Daoy (cell line): ENCODE data around the gene PRDX1. TPM values are rescaled to one million over a fixed set of nuclear protein-coding genes. Genes with fewer than 3 reads are reported as not detected.

Experiments
- DNase-seq: peaks from one replicate; pipeline ENCODE4 v3.0.0-alpha.2; 2015; ENCODE audit warnings: low read depth
- total RNA-seq: library from RNA; depleted of rRNA; stranded (reverse); fragments of >200 nt; shearing (Covaris generic); gene quantifications from 2 replicates; pipeline ENCODE4 v1.2.3, GENCODE V29; 2014; rRNA removed

The PRDX1 gene
- total RNA-seq: 791 and 852 TPM in 2 replicates

DNA sequence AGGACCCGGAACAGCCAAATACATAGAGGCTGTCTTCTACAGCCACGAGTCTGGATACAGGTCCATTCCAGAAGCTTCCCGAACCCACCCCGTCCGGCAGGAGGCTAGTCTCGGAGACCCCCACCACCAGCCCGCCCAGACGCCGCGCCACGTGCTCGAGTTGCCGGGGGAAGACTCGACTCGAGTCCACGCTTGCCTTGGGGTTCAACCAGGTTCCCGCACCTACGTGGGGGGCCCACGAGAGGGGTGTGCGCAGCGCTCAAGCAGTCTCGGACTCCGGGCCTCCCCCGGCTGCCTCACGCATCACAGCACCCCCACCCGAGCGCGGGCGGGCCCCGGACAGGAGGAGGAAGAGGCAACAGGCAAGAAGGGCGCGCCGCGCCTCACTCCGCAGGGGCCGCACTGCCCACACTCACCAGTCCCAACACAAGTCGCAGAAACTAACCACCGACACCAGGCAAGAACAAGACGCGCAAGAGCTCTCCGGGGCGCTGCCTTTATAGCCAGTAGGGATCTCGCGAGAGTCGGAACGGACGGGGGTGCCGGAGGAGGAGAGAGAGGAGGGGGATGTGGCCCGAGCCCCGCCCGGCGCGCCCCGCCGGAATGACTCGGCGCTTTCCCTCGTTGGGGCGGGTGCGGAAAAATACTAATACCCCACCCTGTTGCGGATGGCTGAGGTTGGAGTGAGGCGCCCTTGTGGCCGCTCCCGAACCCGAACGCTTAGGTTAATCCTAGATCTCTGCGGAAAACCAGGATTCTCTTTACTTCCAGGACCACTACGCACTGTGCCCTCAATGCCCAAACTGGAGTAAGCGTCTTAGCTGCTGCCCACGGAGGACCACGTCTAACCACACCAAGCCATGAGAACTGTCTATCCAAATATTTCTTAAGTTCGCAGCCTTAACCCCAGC is at the start of gene PRDX1:
Gene PRDX1 (minus strand): TSS at position 472 of the 911 bp plus-strand sequence. CDS start 2,841 bp downstream, outside the sequence.
- peak; percentile 97 for DNase-seq

- DNase-seq: no peak
Measured at GRCh38 chr1:45570631-45571030, 48.9 kb upstream of the PRDX1 start.

GRCh38 chr1:45569962-45570581 is 48.4 kb upstream of the PRDX1 start:
- DNase-seq: peak; percentile 71

- no peak for DNase-seq
Measured at GRCh38 chr1:45569571-45569961, 47.9 kb upstream of the PRDX1 start.

- DNase-seq: no peak
Measured at GRCh38 chr1:45568421-45568820, 46.7 kb upstream of the PRDX1 start.

- no peak for DNase-seq
Measured at GRCh38 chr1:45567911-45568310, 46.2 kb upstream of the PRDX1 start.

DNA sequence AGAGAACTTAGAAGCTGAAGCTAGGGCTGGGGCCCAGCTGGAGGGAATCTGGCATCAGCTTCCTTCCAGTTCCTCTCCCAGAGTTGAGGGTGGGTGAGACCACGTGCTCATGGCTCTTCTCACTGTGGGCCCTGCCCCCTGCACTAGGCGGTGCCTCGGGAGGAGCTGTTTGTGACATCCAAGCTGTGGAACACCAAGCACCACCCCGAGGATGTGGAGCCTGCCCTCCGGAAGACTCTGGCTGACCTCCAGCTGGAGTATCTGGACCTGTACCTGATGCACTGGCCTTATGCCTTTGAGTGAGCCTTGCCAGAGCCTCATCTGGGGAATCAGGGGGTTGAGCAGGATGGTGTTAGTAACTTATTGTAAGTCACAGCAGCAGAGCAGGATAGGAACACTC is 45.0 kb upstream of the PRDX1 start:
- no peak for DNase-seq

DNA sequence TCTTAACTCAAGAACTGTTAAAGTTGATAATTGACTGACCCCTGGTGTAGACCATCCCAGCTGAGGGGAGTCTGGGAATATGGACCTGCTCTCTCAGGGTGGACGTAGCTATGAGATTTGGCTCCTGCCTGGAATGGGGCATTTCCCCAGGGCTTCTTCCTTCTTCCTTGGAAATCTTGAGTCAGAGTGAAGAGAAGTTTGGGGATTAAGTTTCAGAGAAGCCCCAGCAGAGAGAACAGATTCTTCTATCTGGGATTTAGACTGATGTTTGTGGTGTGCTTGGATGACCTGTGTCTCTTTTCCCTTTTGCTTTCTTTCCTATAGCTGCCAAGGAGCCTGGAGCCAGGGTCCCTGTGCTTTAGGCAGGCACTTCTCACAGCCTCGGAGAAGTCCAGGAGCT is 42.2 kb upstream of the PRDX1 start:
- no peak for DNase-seq

DNA sequence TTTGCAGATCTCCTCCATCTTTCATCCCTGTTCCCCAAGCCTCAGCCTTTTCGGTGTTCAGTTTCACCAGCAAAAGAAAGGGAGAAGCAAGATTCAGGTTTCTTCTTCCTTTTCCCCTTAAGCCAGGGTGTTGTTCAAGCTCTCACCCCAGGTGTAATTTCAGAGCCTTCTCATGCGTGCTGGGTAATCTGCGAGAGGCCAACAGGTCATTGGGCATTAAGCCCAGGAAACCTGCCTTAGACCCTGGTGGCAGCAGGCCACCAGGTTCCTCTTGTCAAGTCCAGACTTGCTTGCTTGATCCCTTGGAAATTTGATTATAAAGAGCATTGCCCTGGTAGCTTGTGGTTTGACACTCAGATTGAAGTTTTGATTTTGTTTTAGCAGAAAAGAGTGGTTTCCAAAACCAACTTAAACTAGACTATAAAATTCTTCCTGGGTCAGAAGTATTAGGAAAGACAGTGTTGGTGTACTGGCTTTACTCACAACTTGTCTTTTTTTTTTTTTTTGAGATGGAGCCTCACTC is 35.8 kb upstream of the PRDX1 start:
- DNase-seq: no peak

- DNase-seq: no peak
Measured at GRCh38 chr1:45554198-45554597, 32.5 kb upstream of the PRDX1 start.

DNA sequence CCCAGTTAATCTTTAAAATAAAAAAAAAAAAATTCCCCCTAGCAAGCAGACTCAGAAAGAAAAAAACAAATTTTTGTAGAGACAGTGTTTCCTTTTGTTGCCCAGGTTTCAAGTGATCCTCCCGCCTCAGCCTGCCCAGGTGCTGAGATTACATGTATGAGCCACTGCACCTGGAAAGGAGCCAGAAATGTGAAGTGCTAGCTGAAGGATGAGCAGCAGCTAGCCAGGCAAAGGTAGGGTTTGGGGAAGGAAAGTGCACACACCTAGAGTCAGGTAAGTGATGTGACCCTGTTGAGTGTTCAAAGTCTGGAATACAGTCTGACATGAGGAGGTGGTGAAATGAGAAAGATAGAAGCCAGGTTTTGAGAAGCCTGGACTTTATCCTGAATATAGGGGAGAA is 30.6 kb upstream of the PRDX1 start:
- DNase-seq: no peak

DNA sequence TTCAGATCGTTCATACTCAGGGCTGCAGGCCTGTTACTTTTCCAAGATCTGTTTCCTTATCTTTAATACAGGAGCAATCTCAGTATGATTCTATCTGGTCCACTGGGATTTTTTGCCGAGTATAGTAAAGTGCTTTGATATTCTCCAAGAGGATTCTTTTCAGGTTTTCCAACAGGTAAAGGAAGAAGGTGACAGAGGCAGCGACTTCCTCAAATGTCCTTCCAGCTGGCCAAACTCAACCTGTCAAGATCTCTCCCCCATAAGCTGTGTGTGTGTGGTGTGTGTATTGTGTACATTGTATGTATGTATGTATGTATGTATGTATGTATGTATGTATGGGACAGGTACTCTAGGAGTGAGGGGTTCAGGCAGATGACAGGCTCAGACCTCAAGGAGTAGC is 30.0 kb upstream of the PRDX1 start:
- DNase-seq: no peak

DNA sequence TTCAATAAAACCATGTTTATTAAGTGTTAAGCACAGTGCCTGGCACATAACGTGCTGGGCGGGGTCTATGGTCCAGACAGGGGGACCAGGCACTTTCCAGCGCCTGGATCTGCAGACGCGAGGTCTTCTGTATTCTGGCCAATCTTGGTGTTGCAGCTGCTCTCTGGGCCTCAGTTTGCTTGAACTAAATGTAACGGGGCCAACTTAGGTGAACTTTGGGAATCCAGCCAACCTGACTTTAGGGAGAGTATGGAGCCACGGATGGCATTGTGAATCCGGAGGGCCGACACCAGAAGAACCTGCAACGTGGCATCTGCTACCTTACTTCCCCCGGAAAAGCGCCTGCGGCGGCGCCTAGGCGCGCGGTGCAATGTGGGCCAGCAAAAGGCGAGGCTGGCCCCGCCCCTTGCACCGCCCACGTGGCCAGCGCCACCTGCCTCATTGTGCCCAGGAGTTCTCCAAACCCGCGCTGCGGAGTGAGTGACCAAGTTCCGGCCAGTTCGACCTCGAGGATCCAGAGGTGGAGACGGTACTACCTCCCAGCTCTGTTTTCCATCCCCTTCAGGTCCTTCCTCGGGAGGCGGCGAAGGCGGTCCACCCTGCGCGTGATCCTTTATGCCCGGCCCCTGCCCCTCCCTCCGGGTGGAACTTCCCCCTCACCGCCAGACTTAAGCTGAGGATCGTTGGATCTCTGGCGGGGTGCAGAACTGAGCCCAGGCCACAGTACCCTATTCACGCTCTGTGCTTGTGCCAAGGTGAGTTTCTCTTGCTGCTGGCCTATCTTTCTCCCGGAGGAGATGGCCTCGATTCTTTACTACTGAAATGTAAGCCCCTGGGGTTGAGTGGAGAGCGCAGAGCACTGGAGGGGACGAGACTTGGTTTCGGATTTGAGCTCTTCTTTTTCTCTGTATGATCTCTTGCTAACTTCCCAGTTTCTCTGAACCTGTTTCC is 29.0 kb upstream of the PRDX1 start, which contains the start of gene AKR1A1:
Gene AKR1A1 (plus strand): TSS at position 426 of the 951 bp plus-strand sequence. CDS start 10,969 bp downstream, outside the sequence.
- DNase-seq: peak; percentile 95

GRCh38 chr1:45545553-45546310 is 24.0 kb upstream of the PRDX1 start:
- no peak for DNase-seq

GRCh38 chr1:45545019-45545493 is 23.4 kb upstream of the PRDX1 start:
- no peak for DNase-seq

DNA sequence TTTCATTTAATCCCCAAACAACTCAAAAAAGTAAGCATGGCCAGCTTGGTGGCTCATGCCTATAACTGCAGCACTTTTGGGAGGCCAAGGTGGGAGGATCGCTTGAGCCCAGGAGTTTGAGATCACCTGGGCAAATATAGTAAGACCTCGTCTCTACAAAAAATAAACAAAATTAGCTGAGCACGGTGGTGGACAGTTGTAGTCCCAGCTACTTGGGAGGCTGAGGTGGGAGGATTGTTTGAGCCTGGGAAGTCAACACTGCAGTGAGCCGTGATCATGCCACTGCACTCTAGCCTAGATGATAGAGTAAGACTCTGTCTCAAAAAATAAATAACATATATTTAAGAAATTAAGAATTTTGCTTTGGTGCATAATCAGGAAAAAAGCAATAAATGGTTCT is 22.8 kb upstream of the PRDX1 start:
- DNase-seq: no peak

GRCh38 chr1:45543581-45544417 is 22.1 kb upstream of the PRDX1 start:
- DNase-seq: peak; percentile 52

DNA sequence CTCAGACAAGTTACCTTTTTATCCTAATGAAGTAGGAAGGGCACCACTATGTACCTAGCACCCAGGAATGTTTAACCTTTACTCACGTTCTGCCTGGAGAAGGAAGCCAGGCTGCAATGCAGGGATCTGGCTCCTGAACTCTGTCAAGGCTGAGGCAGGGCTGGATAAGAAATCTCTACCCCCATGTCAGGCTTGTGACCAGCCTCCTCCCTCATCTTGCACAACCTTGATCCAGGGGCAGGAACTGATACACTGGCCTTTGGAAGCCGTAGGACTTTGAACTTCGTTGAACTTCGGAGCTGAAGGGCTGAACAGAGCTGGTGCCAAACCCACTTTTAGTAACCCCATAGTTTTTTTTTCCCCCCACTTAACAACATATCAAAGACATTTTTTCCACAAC is 20.9 kb upstream of the PRDX1 start:
- no peak for DNase-seq

GRCh38 chr1:45541193-45541592 is 19.5 kb upstream of the PRDX1 start:
- DNase-seq: no peak

GRCh38 chr1:45536886-45537285 is 15.2 kb upstream of the PRDX1 start:
- DNase-seq: no peak
